Mesenchymal stem cell (in vitro differentiated cells and primary cell): ENCODE measurements around the gene SF3B3.

Experiments used
- DNase-seq: peaks from one replicate; pipeline ENCODE4 v3.0.0-alpha.2; 2013
- H2AFZ ChIP-seq: one replicate; pipeline ENCODE4 v1.6.1; 2013; ENCODE audit warnings: low read depth, mild to moderate bottlenecking, control low read depth, inconsistent platforms, low read length, moderate library complexity
- H2AK5ac ChIP-seq: 2 replicates; pipeline ENCODE4 v1.6.1; 2013; ENCODE audit warnings: low read length, moderate library complexity, mild to moderate bottlenecking, inconsistent platforms; ENCODE audit not compliant: severe bottlenecking
- H2BK120ac ChIP-seq: one replicate; pipeline ENCODE4 v1.6.1; 2013; ENCODE audit warnings: low read depth, mild to moderate bottlenecking, inconsistent platforms, low read length, moderate library complexity
- H2BK12ac ChIP-seq, 2 experiments: one replicate each; pipeline ENCODE4 v1.6.1; 2013; ENCODE audit warnings: inconsistent platforms in 2 of 2, low read length in 2 of 2, mild to moderate bottlenecking in 2 of 2, moderate library complexity in 2 of 2, control low read depth in 1 of 2
- H2BK15ac ChIP-seq: one replicate; pipeline ENCODE4 v1.6.1; 2013; ENCODE audit warnings: mild to moderate bottlenecking, low read depth, inconsistent platforms; ENCODE audit not compliant: poor library complexity, severe bottlenecking
- H2BK5ac ChIP-seq: 2 replicates; pipeline ENCODE4 v1.6.1; 2013; ENCODE audit warnings: low read depth, mild to moderate bottlenecking, low read length, control low read depth, inconsistent platforms; ENCODE audit not compliant: poor library complexity, severe bottlenecking
- H3K14ac ChIP-seq, 2 experiments: one replicate each; pipeline ENCODE4 v1.6.1; 2013; ENCODE audit warnings: inconsistent platforms in 2 of 2, low read length in 2 of 2, control low read depth in 1 of 2, mild to moderate bottlenecking in 1 of 2, moderate library complexity in 1 of 2
- H3K18ac ChIP-seq, 2 experiments: one replicate each; pipeline ENCODE4 v1.6.1; 2013; ENCODE audit warnings: inconsistent platforms in 2 of 2, low read length in 2 of 2, control low read depth in 1 of 2, low read depth in 1 of 2, mild to moderate bottlenecking in 1 of 2
- H3K23ac ChIP-seq, 2 experiments: one replicate each; pipeline ENCODE4 v1.6.1; 2013; ENCODE audit warnings: inconsistent platforms in 2 of 2, low read length in 2 of 2, mild to moderate bottlenecking in 2 of 2, moderate library complexity in 2 of 2, control low read depth in 1 of 2
- H3K27ac ChIP-seq: 2 replicates; pipeline ENCODE4 v1.5.1; 2013; ENCODE audit warnings: mild to moderate bottlenecking, moderate library complexity, low read length, control low read depth, inconsistent platforms; ENCODE audit not compliant: poor library complexity, severe bottlenecking
- H3K27me3 ChIP-seq, 2 experiments: 2 replicates each; pipeline versions ENCODE4 v1.6.1 to v1.7.0; 2013; ENCODE audit warnings: low read length in 2 of 2, mild to moderate bottlenecking in 2 of 2, moderate library complexity in 2 of 2, control low read depth in 1 of 2, inconsistent platforms in 1 of 2; ENCODE audit not compliant: control insufficient read depth in 1 of 2, insufficient read depth in 1 of 2
- H3K36me3 ChIP-seq, 2 experiments: 2 replicates each; pipeline versions ENCODE4 v1.6.1 to v1.7.0; 2013; ENCODE audit warnings: low read length in 2 of 2, control low read depth in 1 of 2, inconsistent platforms in 1 of 2, low read depth in 1 of 2, mild to moderate bottlenecking in 1 of 2; ENCODE audit not compliant: insufficient read depth in 2 of 2, control insufficient read depth in 1 of 2
- H3K4ac ChIP-seq, 2 experiments: one replicate each; pipeline ENCODE4 v1.6.1; 2013; ENCODE audit warnings: inconsistent platforms in 2 of 2, low read length in 2 of 2, mild to moderate bottlenecking in 2 of 2, moderate library complexity in 2 of 2, control low read depth in 1 of 2, low read depth in 1 of 2
- H3K4me1 ChIP-seq: 2 replicates; pipeline ENCODE4 v1.6.1; 2013; ENCODE audit warnings: low read depth, low read length, control low read depth; ENCODE audit not compliant: control insufficient read depth, insufficient read depth
- H3K4me2 ChIP-seq: 2 replicates; pipeline ENCODE4 v1.6.1; 2013; ENCODE audit warnings: low read length, mild to moderate bottlenecking, inconsistent platforms; ENCODE audit not compliant: poor library complexity, severe bottlenecking
- H3K4me3 ChIP-seq, 2 experiments: 2 replicates each; pipeline versions ENCODE4 v1.5.1 to v1.7.0; 2013; ENCODE audit warnings: low read length in 2 of 2, mild to moderate bottlenecking in 2 of 2, control low read depth in 1 of 2, low read depth in 1 of 2; ENCODE audit not compliant: insufficient read depth in 1 of 2
- H3K79me1 ChIP-seq: replicated peaks from 2 replicates; pipeline ENCODE4 v1.6.1; 2013; ENCODE audit warnings: mild to moderate bottlenecking, control low read depth, low read length, inconsistent platforms; ENCODE audit not compliant: poor library complexity, severe bottlenecking
- H3K9ac ChIP-seq: 2 replicates; pipeline ENCODE4 v1.7.0; 2013; ENCODE audit warnings: mild to moderate bottlenecking, low read length, moderate library complexity
- H3K9me3 ChIP-seq: 2 replicates; pipeline ENCODE4 v1.7.0; 2013; ENCODE audit warnings: mild to moderate bottlenecking, low read length; ENCODE audit not compliant: control insufficient read depth
- H4K8ac ChIP-seq: one replicate; pipeline ENCODE4 v1.6.1; 2013; ENCODE audit warnings: inconsistent platforms, mild to moderate bottlenecking, low read length, moderate library complexity
- H4K91ac ChIP-seq: one replicate; pipeline ENCODE4 v1.6.1; 2013; ENCODE audit warnings: mild to moderate bottlenecking, low read length, inconsistent platforms
- WGBS: methylation state at CpG from one replicate; pipeline ENCODE4 v1.1.7; 2013; ENCODE audit warnings: mixed read lengths; 5-methylcytosine and 5-hydroxymethylcytosine counted together

The SF3B3 gene

GRCh38 chr16:70490261-70490660 is 33.4 kb upstream of the SF3B3 start:
- no peak overlapping the region for H3K4me3 ChIP-seq
- no peak overlapping the region for H3K23ac ChIP-seq
- peaks cover 5% of the 10 kb centered on the region for H3K4me1 ChIP-seq
- no peak overlapping the region for H2BK12ac ChIP-seq
- no peak overlapping the region for H4K8ac ChIP-seq
- H3K9ac ChIP-seq, result no peak overlapping the region
- H2BK15ac ChIP-seq, result no peak overlapping the region
- H3K4ac ChIP-seq, result no peak overlapping the region
- H3K36me3 ChIP-seq, result peaks cover 24 to 49% of the 10 kb centered on the region in 2 experiments
- H3K27ac ChIP-seq, result no peak overlapping the region
- H2BK5ac ChIP-seq, result no peak overlapping the region
- peaks cover 1% of the 10 kb centered on the region for H3K79me1 ChIP-seq
- no peaks in the 10 kb centered on the region for H3K9me3 ChIP-seq
- H3K14ac ChIP-seq, result no peak overlapping the region
- 93% methylated on average over 6 of the region's 6 CpGs for WGBS
- no peak overlapping the region for H2AK5ac ChIP-seq
- H3K4me2 ChIP-seq, result no peak overlapping the region
- no peak overlapping the region for H2BK120ac ChIP-seq
- H3K27me3 ChIP-seq, result no peaks in the 10 kb centered on the region
- H2AFZ ChIP-seq, result no peak overlapping the region
- no peak overlapping the region for H4K91ac ChIP-seq
- H3K18ac ChIP-seq, result no peak overlapping the region
- no peak for DNase-seq

GRCh38 chr16:70493802-70494201 is 29.8 kb upstream of the SF3B3 start:
- no peak overlapping the region for H3K27ac ChIP-seq
- no peak overlapping the region for H2BK5ac ChIP-seq
- peaks cover 1% of the 10 kb centered on the region for H3K79me1 ChIP-seq
- no peak overlapping the region for H2AK5ac ChIP-seq
- no peak overlapping the region for H3K23ac ChIP-seq
- no peak overlapping the region for H3K14ac ChIP-seq
- no peak overlapping the region for H3K9ac ChIP-seq
- H3K4me2 ChIP-seq, result no peak overlapping the region
- no peak overlapping the region for H2BK15ac ChIP-seq
- H3K36me3 ChIP-seq, result peaks cover 41 to 75% of the 10 kb centered on the region in 2 experiments
- H3K4me3 ChIP-seq, result no peak overlapping the region
- no peak overlapping the region for H3K4ac ChIP-seq
- no peaks in the 10 kb centered on the region for H3K27me3 ChIP-seq
- H4K8ac ChIP-seq, result no peak overlapping the region
- no peak overlapping the region for H2BK12ac ChIP-seq
- 87% methylated on average over 3 of the region's 3 CpGs for WGBS
- H3K18ac ChIP-seq, result no peak overlapping the region
- no peak for DNase-seq
- peaks cover 3% of the 10 kb centered on the region for H3K4me1 ChIP-seq
- H4K91ac ChIP-seq, result no peak overlapping the region
- H2BK120ac ChIP-seq, result no peak overlapping the region
- no peaks in the 10 kb centered on the region for H3K9me3 ChIP-seq
- no peak overlapping the region for H2AFZ ChIP-seq

GRCh38 chr16:70494202-70494770 is 29.3 kb upstream of the SF3B3 start:
- Histone ChIP-seq H4K8ac (no peak overlapping the region), H3K14ac (no peak overlapping the region), H3K4me3 (no peak overlapping the region), H3K4ac (no peak overlapping the region), H2BK12ac (no peak overlapping the region), H2AFZ (no peak overlapping the region), H3K79me1 (peaks cover 3% of the 10 kb centered on the region), H3K23ac (no peak overlapping the region), H2BK5ac (no peak overlapping the region), H3K36me3 (peaks cover 41 to 77% of the 10 kb centered on the region in 2 experiments), H3K27me3 (no peaks in the 10 kb centered on the region), H3K4me1 (peaks cover 3% of the 10 kb centered on the region), H2BK15ac (no peak overlapping the region), H2BK120ac (no peak overlapping the region), H3K4me2 (no peak overlapping the region), H2AK5ac (no peak overlapping the region), H3K27ac (no peak overlapping the region), H4K91ac (no peak overlapping the region), H3K9me3 (no peaks in the 10 kb centered on the region), H3K18ac (no peak overlapping the region), H3K9ac (no peak overlapping the region)
- WGBS, result 84% methylated on average over 5 of the region's 5 CpGs
- no peak for DNase-seq

GRCh38 chr16:70494777-70495176 is 28.8 kb upstream of the SF3B3 start:
- peaks cover 3% of the 10 kb centered on the region for H3K4me1 ChIP-seq
- WGBS, result 95% methylated on average over 2 of the region's 2 CpGs
- no peaks in the 10 kb centered on the region for H3K9me3 ChIP-seq
- no peak overlapping the region for H3K9ac ChIP-seq
- H4K91ac ChIP-seq, result no peak overlapping the region
- H3K4me3 ChIP-seq, result no peak overlapping the region
- H2BK15ac ChIP-seq, result no peak overlapping the region
- H3K23ac ChIP-seq, result no peak overlapping the region
- H3K4me2 ChIP-seq, result no peak overlapping the region
- no peak overlapping the region for H3K14ac ChIP-seq
- no peak overlapping the region for H2BK120ac ChIP-seq
- H3K18ac ChIP-seq, result no peak overlapping the region
- H3K27me3 ChIP-seq, result no peaks in the 10 kb centered on the region
- H2BK12ac ChIP-seq, result no peak overlapping the region
- H2AFZ ChIP-seq, result no peak overlapping the region
- H3K36me3 ChIP-seq, result peaks cover 38 to 74% of the 10 kb centered on the region in 2 experiments
- DNase-seq, result no peak
- H2AK5ac ChIP-seq, result no peak overlapping the region
- no peak overlapping the region for H3K27ac ChIP-seq
- H4K8ac ChIP-seq, result no peak overlapping the region
- no peak overlapping the region for H2BK5ac ChIP-seq
- H3K4ac ChIP-seq, result no peak overlapping the region
- peaks cover 3% of the 10 kb centered on the region for H3K79me1 ChIP-seq
